HepG2 (cell line): ENCODE measurements around the gene CD151. TPM values are rescaled to one million over a fixed set of nuclear protein-coding genes. Genes with fewer than 3 reads are reported as not detected.

Source experiments
- CEBPG ChIP-seq: IDR thresholded peaks from 2 replicates; pipeline ENCODE4 v1.6.1; 2016
- DPF2 ChIP-seq: sonication (generic); formaldehyde crosslinking; IDR thresholded peaks from 2 replicates; pipeline ENCODE4 v1.4.0; 2020; ENCODE audit warnings: mild to moderate bottlenecking, low read depth, missing genetic modification reagents, borderline replicate concordance
- ELF3 ChIP-seq: IDR thresholded peaks from 2 replicates; pipeline ENCODE4 v1.6.1; 2016; ENCODE audit warnings: missing genetic modification reagents, missing compliant biosample characterization
- GATAD1 ChIP-seq: IDR thresholded peaks from 2 replicates; pipeline ENCODE4 v1.6.1; 2016; ENCODE audit warnings: missing genetic modification reagents, missing compliant biosample characterization
- HNF4A ChIP-seq: sonication (generic); formaldehyde crosslinking; IDR thresholded peaks from 2 replicates; pipeline ENCODE4 v1.4.0; 2020; ENCODE audit warnings: missing genetic modification reagents
- IKZF4 ChIP-seq: sonication (generic); formaldehyde crosslinking; IDR thresholded peaks from 2 replicates; pipeline ENCODE4 v1.5.1; 2020; ENCODE audit warnings: borderline replicate concordance, mild to moderate bottlenecking, low read depth, missing genetic modification reagents; ENCODE audit errors: not compliant biosample characterization
- KDM5B ChIP-seq: sonication (generic); formaldehyde crosslinking; IDR thresholded peaks from 2 replicates; pipeline ENCODE4 v1.4.0; 2020; ENCODE audit warnings: missing genetic modification reagents, mild to moderate bottlenecking, borderline replicate concordance
- MXI1 ChIP-seq: IDR thresholded peaks from 3 replicates; pipeline ENCODE4 v1.6.1; 2012; ENCODE audit warnings: low read depth, low read length, inconsistent platforms, borderline replicate concordance
- NCOA1 ChIP-seq: sonication (generic); formaldehyde crosslinking; IDR thresholded peaks from 2 replicates; pipeline ENCODE4 v1.9.0; 2021; ENCODE audit warnings: missing genetic modification reagents
- RARA ChIP-seq: IDR thresholded peaks from 2 replicates; pipeline ENCODE4 v1.6.1; 2016; ENCODE audit warnings: missing genetic modification reagents, missing compliant biosample characterization
- SCMH1 ChIP-seq: sonication (generic); formaldehyde crosslinking; IDR thresholded peaks from 2 replicates; pipeline ENCODE4 v1.9.0; 2021; ENCODE audit warnings: missing genetic modification reagents, mild to moderate bottlenecking, borderline replicate concordance
- SIX4 ChIP-seq: sonication (generic); formaldehyde crosslinking; IDR thresholded peaks from 2 replicates; pipeline ENCODE4 v1.4.0; 2020; ENCODE audit warnings: missing genetic modification reagents
- TAF15 ChIP-seq: fragments of 200-400 bp; formaldehyde crosslinking; IDR thresholded peaks from one replicate; pipeline ENCODE4 v1.6.1; 2018; ENCODE audit warnings: mild to moderate bottlenecking, low read depth, low read length; ENCODE audit not compliant: poor library complexity, severe bottlenecking
- TBX2 ChIP-seq: sonication (generic); formaldehyde crosslinking; IDR thresholded peaks from 2 replicates; pipeline ENCODE4 v1.5.0; 2020; ENCODE audit warnings: missing genetic modification reagents, mild to moderate bottlenecking, borderline replicate concordance
- YY1 ChIP-seq: IDR thresholded peaks from 2 replicates; pipeline ENCODE4 v1.6.1; 2011; ENCODE audit warnings: low read length, low read depth, moderate library complexity, mild to moderate bottlenecking; ENCODE audit not compliant: insufficient read depth, insufficient replicate concordance
- ZFY ChIP-seq: sonication (generic); formaldehyde crosslinking; IDR thresholded peaks from 2 replicates; pipeline ENCODE4 v1.4.0; 2020; ENCODE audit warnings: missing genetic modification reagents
- ZNF12 ChIP-seq: sonication (generic); formaldehyde crosslinking; IDR thresholded peaks from 2 replicates; pipeline ENCODE4 v1.5.0; 2020; ENCODE audit warnings: missing genetic modification reagents
- ZNF224 ChIP-seq: sonication (generic); formaldehyde crosslinking; IDR thresholded peaks from 2 replicates; pipeline ENCODE4 v1.5.0; 2020; ENCODE audit warnings: mild to moderate bottlenecking, missing genetic modification reagents
- ZNF260 ChIP-seq: sonication (generic); formaldehyde crosslinking; IDR thresholded peaks from 2 replicates; pipeline ENCODE4 v1.4.0; 2020; ENCODE audit warnings: missing genetic modification reagents, low read depth, mild to moderate bottlenecking, borderline replicate concordance
- ZNF274 ChIP-seq: sonication (generic); formaldehyde crosslinking; IDR thresholded peaks from 2 replicates; pipeline ENCODE4 v1.5.1; 2020; ENCODE audit warnings: mild to moderate bottlenecking, missing genetic modification reagents
- ZNF431 ChIP-seq: sonication (generic); formaldehyde crosslinking; IDR thresholded peaks from 2 replicates; pipeline ENCODE4 v1.9.0; 2022; ENCODE audit warnings: missing genetic modification reagents, low read depth, mild to moderate bottlenecking, borderline replicate concordance
- ZNF556 ChIP-seq: sonication (generic); formaldehyde crosslinking; IDR thresholded peaks from 2 replicates; pipeline ENCODE4 v1.4.0; 2020; ENCODE audit warnings: mild to moderate bottlenecking, missing genetic modification reagents, borderline replicate concordance
- ZNF589 ChIP-seq: sonication (generic); formaldehyde crosslinking; conservative IDR thresholded peaks from 2 replicates; pipeline ENCODE4 v1.8.0; 2022; ENCODE audit warnings: mild to moderate bottlenecking, moderate library complexity, missing genetic modification reagents
- ZNF674 ChIP-seq: sonication (generic); formaldehyde crosslinking; IDR thresholded peaks from 2 replicates; pipeline ENCODE4 v1.5.0; 2020; ENCODE audit warnings: low read depth, mild to moderate bottlenecking, missing genetic modification reagents
- ZNF772 ChIP-seq: sonication (generic); formaldehyde crosslinking; IDR thresholded peaks from 2 replicates; pipeline ENCODE4 v1.5.0; 2020; ENCODE audit warnings: mild to moderate bottlenecking, missing genetic modification reagents
- ZNF891 ChIP-seq: sonication (generic); formaldehyde crosslinking; IDR thresholded peaks from 2 replicates; pipeline ENCODE4 v1.5.0; 2020; ENCODE audit warnings: mild to moderate bottlenecking, missing genetic modification reagents
- polyA plus RNA-seq, 8 experiments: library from polyadenylated mRNA; depleted of rRNA in 3 of 8; stranded (reverse) in 7 of 8; unstranded in 1 of 8; fragments of >200 nt; fragmentation: Illumina TruSeq in 4 of 8; extraction: Trizol in 4 of 8; gene quantifications; 2 replicates each; pipeline versions ENCODE4 v1.2.1 to v1.2.3, GENCODE V29; 2011 to 2016; ENCODE audit warnings: low read depth in 4 of 8, missing spikeins in 1 of 8, mixed read lengths in 1 of 8; ENCODE audit not compliant: insufficient read depth in 1 of 8
- total RNA-seq, 5 experiments: library from RNA; depleted of rRNA; stranded (reverse); fragments of >200 nt; fragmentation: Illumina TruSeq; extraction: Trizol; gene quantifications; 2 replicates each; pipeline ENCODE4 v1.2.3, GENCODE V29; 2016; ENCODE audit warnings: low read depth in 1 of 5
- TF ChIP-seq, protein P1 (sequence below): sonication (generic); formaldehyde crosslinking; IDR thresholded peaks from 2 replicates; pipeline ENCODE4 v1.4.0; 2020; ENCODE audit warnings: mild to moderate bottlenecking, missing genetic modification reagents
- TF ChIP-seq, protein P2 (sequence below): sonication (generic); formaldehyde crosslinking; IDR thresholded peaks from 2 replicates; pipeline ENCODE4 v1.5.0; 2020; ENCODE audit warnings: missing genetic modification reagents, mild to moderate bottlenecking, borderline replicate concordance

Gene CD151
- total and polyA plus RNA-seq, 2 of the 13 experiments (the other 11 are each of a cell fraction or from before 2014, with no cell fraction given) = 125 to 197 TPM

DNA sequence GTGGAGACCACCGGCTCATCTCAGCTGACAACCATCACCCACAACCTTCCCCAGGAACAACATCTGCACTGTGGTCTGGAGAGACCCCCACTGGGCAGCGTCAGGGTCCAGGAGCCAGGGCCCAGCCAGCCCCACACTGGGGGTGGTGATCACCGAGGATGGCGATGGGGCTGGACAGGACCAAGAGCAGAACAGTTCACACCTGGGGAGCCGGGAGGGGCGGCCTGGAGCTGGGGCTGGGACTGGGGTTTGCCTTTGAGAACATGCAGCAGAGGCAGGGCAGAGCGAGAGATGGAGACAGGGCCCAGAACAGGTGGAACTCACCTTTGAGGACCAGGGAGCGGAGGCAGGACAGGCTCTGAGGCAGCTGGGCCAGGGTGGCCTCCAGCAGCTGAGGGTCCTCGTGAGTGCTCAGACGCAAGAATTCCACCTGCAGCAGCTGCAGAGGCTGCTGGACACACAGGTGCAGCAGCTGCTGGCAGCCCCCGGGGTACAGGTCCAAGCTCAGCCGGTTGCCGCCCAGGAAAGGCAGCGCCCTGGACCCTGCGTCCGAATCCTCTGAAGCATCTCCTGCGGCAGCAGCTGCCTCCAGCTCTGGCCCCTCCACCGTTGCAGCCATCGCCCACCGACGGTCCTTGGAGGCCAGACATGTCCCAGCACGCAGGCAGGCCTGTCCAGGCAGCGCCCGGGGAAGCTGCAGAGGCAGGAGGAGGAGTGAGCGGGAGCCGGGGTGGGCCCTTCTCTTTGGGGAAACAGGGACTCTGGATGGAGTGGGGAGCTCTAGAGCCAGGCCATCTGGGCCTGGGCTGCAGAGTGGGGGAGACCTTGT is 28.8 kb upstream of the CD151 start (continued):
- TF ChIP-seq IKZF4 (CRISPR knock-in tag) = peak; percentile 22
- no peak for TF ChIP-seq SIX4 (CRISPR knock-in tag)
- TF ChIP-seq ZNF224 = 0 out of 2 replicates have a peak, but pooled peaks have one; percentile 29
- no peak for TF ChIP-seq YY1
- TF ChIP-seq ZNF674 = no peak
- TF ChIP-seq CEBPG = no peak
- no peak; the same call in 1 of the 2 replicates for TF ChIP-seq KDM5B (CRISPR knock-in tag)
- 0 out of 2 replicates have a peak, but pooled peaks have one; percentile 18 for TF ChIP-seq DPF2
- TF ChIP-seq, protein P1, sequence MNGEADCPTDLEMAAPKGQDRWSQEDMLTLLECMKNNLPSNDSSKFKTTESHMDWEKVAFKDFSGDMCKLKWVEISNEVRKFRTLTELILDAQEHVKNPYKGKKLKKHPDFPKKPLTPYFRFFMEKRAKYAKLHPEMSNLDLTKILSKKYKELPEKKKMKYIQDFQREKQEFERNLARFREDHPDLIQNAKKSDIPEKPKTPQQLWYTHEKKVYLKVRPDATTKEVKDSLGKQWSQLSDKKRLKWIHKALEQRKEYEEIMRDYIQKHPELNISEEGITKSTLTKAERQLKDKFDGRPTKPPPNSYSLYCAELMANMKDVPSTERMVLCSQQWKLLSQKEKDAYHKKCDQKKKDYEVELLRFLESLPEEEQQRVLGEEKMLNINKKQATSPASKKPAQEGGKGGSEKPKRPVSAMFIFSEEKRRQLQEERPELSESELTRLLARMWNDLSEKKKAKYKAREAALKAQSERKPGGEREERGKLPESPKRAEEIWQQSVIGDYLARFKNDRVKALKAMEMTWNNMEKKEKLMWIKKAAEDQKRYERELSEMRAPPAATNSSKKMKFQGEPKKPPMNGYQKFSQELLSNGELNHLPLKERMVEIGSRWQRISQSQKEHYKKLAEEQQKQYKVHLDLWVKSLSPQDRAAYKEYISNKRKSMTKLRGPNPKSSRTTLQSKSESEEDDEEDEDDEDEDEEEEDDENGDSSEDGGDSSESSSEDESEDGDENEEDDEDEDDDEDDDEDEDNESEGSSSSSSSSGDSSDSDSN = peak; percentile 44; the same call in 1 of the 2 replicates
- no peak for TF ChIP-seq GATAD1 (CRISPR knock-in tag)
- 0 out of 2 replicates have a peak, but pooled peaks have one; percentile 12 for TF ChIP-seq ZNF274 (CRISPR knock-in tag)
- TF ChIP-seq TBX2 (CRISPR knock-in tag) = 0 out of 2 replicates have a peak, but pooled peaks have one; percentile 18
- no peak for TF ChIP-seq TAF15
- 0 out of 2 replicates have a peak, but pooled peaks have one; percentile 15 for TF ChIP-seq ZFY (CRISPR knock-in tag)
- no peak for TF ChIP-seq ZNF589 (CRISPR knock-in tag)
- no peak for TF ChIP-seq RARA (CRISPR knock-in tag)
- peak; percentile 12; the same call in 1 of the 2 replicates for TF ChIP-seq ZNF772 (CRISPR knock-in tag)
- no peak for TF ChIP-seq ZNF260 (CRISPR knock-in tag)
- TF ChIP-seq NCOA1 = no peak
- TF ChIP-seq ZNF431 (CRISPR knock-in tag) = no peak
- peak; percentile 21; the same call in 1 of the 2 replicates for TF ChIP-seq ZNF891 (CRISPR knock-in tag)
- TF ChIP-seq HNF4A = no peak
- TF ChIP-seq MXI1 = no peak
- TF ChIP-seq ELF3 = no peak
- no peak for TF ChIP-seq SCMH1 (CRISPR knock-in tag)
- TF ChIP-seq ZNF12 (CRISPR knock-in tag) = no peak
- no peak for TF ChIP-seq ZNF556 (CRISPR knock-in tag)
- TF ChIP-seq, protein P2, sequence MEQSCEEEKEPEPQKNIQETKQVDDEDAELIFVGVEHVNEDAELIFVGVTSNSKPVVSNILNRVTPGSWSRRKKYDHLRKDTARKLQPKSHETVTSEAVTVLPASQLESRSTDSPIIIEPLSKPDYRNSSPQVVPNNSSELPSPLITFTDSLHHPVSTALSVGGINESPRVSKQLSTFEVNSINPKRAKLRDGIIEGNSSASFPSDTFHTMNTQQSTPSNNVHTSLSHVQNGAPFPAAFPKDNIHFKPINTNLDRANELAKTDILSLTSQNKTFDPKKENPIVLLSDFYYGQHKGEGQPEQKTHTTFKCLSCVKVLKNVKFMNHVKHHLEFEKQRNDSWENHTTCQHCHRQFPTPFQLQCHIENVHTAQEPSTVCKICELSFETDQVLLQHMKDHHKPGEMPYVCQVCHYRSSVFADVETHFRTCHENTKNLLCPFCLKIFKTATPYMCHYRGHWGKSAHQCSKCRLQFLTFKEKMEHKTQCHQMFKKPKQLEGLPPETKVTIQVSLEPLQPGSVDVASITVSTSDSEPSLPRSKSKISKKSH (CRISPR knock-in tag) = no peak
